Measurements from ENCODE around the gene KCNQ1. TPM values are rescaled to one million over a fixed set of nuclear protein-coding genes. Genes with fewer than 3 reads are reported as not detected.

Gene KCNQ1
- total and polyA plus RNA-seq, 2 donors (not counting 1 experiment from before 2014, with no cell fraction given): 21.5 to 28.8 TPM

DNA sequence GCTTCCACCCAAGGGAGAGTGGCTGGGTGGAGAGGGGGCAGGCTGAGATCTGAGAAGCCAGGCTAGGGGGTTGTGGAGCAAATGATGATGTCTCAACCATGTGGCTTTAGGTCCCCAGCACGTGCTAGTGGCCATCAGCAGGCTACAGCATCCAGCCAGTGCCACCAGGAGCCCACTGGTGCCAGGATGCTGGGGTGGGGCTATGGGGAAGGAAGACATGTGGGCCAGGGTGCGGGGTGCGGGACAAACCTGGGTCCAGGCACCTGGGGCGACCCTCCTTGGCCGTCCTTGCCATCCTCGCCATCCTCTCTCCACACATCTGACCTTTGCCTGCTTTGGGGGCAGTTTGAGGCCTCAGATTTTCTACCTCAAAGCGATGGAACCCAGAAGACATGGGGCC, 104.3 kb downstream of the KCNQ1 start:
- ATAC-seq (ENCODE audit: low read depth) (no peak), DNase-seq (no peak)
- Histone ChIP-seq H3K9ac (ENCODE audit: low read length) (no peak overlapping the region), H3K4me3 (ENCODE audit: control extremely low read depth in 1 of 5, extremely low read depth in 1 of 5, insufficient read depth in 1 of 5, low read depth in 2 of 5, low read length in 4 of 5) (no peak overlapping the region), H3K36me3 (replicated peaks in 1 of 2; ENCODE audit: control extremely low read depth in 1 of 2, control insufficient read depth in 1 of 2, extremely low read depth in 1 of 2, insufficient read depth in 2 of 2, low read length in 1 of 2) (peaks cover 0 to 3% of the 10 kb centered on the region in 2 experiments), H3K27ac (ENCODE audit: low read length in 2 of 2) (no peak overlapping the region), H3K79me2 (ENCODE audit: control insufficient read depth, insufficient read depth, low read length) (peaks cover 46% of the 10 kb centered on the region), H3K4me2 (replicated peaks; ENCODE audit: low read depth, low read length, poor library complexity, severe bottlenecking) (no peak overlapping the region), H3K4me1 (ENCODE audit: control insufficient read depth in 2 of 2, insufficient read depth in 2 of 2, low read length in 2 of 2) (no peaks in the 10 kb centered on the region), H4K20me1 (ENCODE audit: control insufficient read depth, insufficient read depth, low read length, poor library complexity, severe bottlenecking) (peaks cover 49% of the 10 kb centered on the region), H2AFZ (ENCODE audit: insufficient read depth, low read depth, low read length, poor library complexity, severe bottlenecking) (no peak overlapping the region), H3K27me3 (replicated peaks in 1 of 4; ENCODE audit: control extremely low read depth in 1 of 4, control insufficient read depth in 3 of 4, insufficient read depth in 4 of 4, low read length in 3 of 4) (no peaks in the 10 kb centered on the region), H3K9me3 (ENCODE audit: control extremely low read depth in 1 of 3, control insufficient read depth in 2 of 3, insufficient read depth in 1 of 3, low read length in 2 of 3) (no peaks in the 10 kb centered on the region)
- CTCF ChIA-PET: no interaction called here
- POLR2A ChIA-PET: no interaction called here
- H3K27ac Mint-ChIP-seq: no peak overlapping the region
- H3K9me3 Mint-ChIP-seq (ENCODE audit: insufficient read depth): no peaks in the 10 kb centered on the region
- 93% methylated on average over 7 of the region's 7 CpGs for WGBS (ENCODE audit: insufficient coverage)
- peaks cover 17% of the 10 kb centered on the region for H3K4me1 Mint-ChIP-seq
- no peak overlapping the region for H3K4me3 Mint-ChIP-seq
- H3K27me3 Mint-ChIP-seq: no peaks in the 10 kb centered on the region
- TF ChIP-seq, protein P1, sequence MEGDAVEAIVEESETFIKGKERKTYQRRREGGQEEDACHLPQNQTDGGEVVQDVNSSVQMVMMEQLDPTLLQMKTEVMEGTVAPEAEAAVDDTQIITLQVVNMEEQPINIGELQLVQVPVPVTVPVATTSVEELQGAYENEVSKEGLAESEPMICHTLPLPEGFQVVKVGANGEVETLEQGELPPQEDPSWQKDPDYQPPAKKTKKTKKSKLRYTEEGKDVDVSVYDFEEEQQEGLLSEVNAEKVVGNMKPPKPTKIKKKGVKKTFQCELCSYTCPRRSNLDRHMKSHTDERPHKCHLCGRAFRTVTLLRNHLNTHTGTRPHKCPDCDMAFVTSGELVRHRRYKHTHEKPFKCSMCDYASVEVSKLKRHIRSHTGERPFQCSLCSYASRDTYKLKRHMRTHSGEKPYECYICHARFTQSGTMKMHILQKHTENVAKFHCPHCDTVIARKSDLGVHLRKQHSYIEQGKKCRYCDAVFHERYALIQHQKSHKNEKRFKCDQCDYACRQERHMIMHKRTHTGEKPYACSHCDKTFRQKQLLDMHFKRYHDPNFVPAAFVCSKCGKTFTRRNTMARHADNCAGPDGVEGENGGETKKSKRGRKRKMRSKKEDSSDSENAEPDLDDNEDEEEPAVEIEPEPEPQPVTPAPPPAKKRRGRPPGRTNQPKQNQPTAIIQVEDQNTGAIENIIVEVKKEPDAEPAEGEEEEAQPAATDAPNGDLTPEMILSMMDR (IDR thresholded peaks at IDR 0.05): no peak
- TF ChIP-seq EZH2 (IDR thresholded peaks at IDR 0.05; ENCODE audit: borderline replicate concordance, insufficient read depth, low read depth, low read length, poor library complexity, severe bottlenecking): no peak
- intact Hi-C loops (cut with micrococcal nuclease): no loop called here

DNA sequence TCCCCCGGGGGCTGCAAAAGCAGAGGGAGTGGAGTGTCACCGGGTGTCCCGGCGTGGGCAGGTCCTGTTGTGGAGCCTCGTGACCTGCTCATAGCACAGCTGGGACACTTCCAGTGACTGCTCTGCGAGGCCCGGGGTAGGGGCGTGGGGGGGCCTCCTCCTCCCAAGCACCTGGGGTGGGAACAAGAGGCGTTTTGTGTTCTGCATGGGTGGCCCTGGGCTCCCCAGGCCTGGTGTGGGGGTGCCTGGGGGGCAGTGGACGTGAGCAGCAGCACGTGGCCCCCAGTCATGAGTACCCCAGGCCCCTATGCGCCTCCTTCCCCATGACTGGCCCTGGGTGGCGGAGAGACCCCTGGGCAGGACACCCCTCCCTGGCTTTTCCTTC, 104.7 kb downstream of the KCNQ1 start:
- TF ChIP-seq, protein P1 (IDR thresholded peaks at IDR 0.05): no peak
- no peak for TF ChIP-seq EZH2 (IDR thresholded peaks at IDR 0.05; ENCODE audit: borderline replicate concordance, insufficient read depth, low read depth, low read length, poor library complexity, severe bottlenecking)
- Histone ChIP-seq H3K79me2 (ENCODE audit: control insufficient read depth, insufficient read depth, low read length) (peaks cover 44% of the 10 kb centered on the region), H3K4me3 (ENCODE audit: control extremely low read depth in 1 of 5, extremely low read depth in 1 of 5, insufficient read depth in 1 of 5, low read depth in 2 of 5, low read length in 4 of 5) (no peak overlapping the region), H3K9me3 (ENCODE audit: control extremely low read depth in 1 of 3, control insufficient read depth in 2 of 3, insufficient read depth in 1 of 3, low read length in 2 of 3) (no peaks in the 10 kb centered on the region), H3K27ac (ENCODE audit: low read length in 2 of 2) (no peak overlapping the region), H3K4me2 (replicated peaks; ENCODE audit: low read depth, low read length, poor library complexity, severe bottlenecking) (no peak overlapping the region), H3K9ac (ENCODE audit: low read length) (no peak overlapping the region), H3K36me3 (replicated peaks in 1 of 2; ENCODE audit: control extremely low read depth in 1 of 2, control insufficient read depth in 1 of 2, extremely low read depth in 1 of 2, insufficient read depth in 2 of 2, low read length in 1 of 2) (peaks cover 0 to 3% of the 10 kb centered on the region in 2 experiments), H3K27me3 (replicated peaks in 1 of 4; ENCODE audit: control extremely low read depth in 1 of 4, control insufficient read depth in 3 of 4, insufficient read depth in 4 of 4, low read length in 3 of 4) (no peaks in the 10 kb centered on the region), H3K4me1 (ENCODE audit: control insufficient read depth in 2 of 2, insufficient read depth in 2 of 2, low read length in 2 of 2) (no peaks in the 10 kb centered on the region), H2AFZ (ENCODE audit: insufficient read depth, low read depth, low read length, poor library complexity, severe bottlenecking) (no peak overlapping the region), H4K20me1 (ENCODE audit: control insufficient read depth, insufficient read depth, low read length, poor library complexity, severe bottlenecking) (peaks cover 53% of the 10 kb centered on the region)
- Mint-ChIP-seq H3K27ac (no peak overlapping the region), H3K4me3 (no peak overlapping the region), H3K9me3 (ENCODE audit: insufficient read depth) (no peaks in the 10 kb centered on the region), H3K27me3 (no peaks in the 10 kb centered on the region), H3K4me1 (peaks cover 18% of the 10 kb centered on the region)
- ATAC-seq (ENCODE audit: low read depth) (no peak), DNase-seq (no peak)
- ChIA-PET CTCF (no interaction called here), POLR2A (no interaction called here)
- WGBS (ENCODE audit: insufficient coverage): 91% methylated on average over 12 of the region's 13 CpGs
- intact Hi-C loops (cut with micrococcal nuclease): no loop called here

Measured in B cell (primary cell).